Activated T-cell treated with anti-CD3 and anti-CD28 coated beads, Interleukin-2, amount 50 U/mL, for 1 hour (primary cell): ENCODE data around the gene CHRNB1.

Experiments
- DNase-seq: peaks from one replicate; pipeline ENCODE4 v3.0.0-alpha.2; 2020

Gene CHRNB1

DNA sequence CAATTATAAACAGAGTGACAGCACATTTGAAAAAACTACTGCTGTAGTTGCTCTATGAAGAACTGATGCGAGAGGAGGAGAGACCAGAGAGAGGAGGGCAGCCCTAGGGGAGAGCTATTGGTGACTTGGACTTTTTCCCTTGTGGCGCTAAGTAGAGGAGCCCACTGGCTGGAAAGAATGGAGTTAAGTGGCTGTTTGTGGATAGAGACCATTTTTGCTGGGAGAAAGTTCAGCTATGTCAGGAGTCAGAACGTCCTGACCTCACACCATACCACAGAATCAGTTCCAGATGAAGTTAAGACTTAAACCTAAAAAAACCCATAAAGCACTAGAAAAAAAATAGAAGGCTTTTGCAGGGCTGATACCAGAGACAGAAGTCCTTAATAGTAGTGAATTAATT is 41.3 kb downstream of the CHRNB1 start:
- no peak for DNase-seq

DNA sequence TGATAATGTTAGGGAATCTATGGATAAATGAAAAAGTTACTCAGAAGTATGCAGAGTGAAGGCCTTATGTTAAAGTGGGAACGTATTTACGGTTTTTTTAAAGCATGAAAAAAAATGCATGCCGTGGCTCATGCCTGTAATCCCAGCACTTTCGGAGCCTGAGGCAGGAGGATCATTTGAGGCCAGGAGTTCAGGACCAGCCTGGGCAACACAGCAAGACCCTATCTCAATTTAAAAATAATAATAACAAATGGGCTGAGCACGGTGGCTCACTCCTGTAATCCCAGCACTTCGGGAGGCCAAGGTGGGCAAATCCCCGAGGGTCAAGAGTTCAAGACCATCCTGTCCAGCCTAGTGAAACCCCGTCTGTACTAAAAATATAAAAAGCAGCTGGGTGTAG is 45.3 kb downstream of the CHRNB1 start:
- DNase-seq, result no peak

DNA sequence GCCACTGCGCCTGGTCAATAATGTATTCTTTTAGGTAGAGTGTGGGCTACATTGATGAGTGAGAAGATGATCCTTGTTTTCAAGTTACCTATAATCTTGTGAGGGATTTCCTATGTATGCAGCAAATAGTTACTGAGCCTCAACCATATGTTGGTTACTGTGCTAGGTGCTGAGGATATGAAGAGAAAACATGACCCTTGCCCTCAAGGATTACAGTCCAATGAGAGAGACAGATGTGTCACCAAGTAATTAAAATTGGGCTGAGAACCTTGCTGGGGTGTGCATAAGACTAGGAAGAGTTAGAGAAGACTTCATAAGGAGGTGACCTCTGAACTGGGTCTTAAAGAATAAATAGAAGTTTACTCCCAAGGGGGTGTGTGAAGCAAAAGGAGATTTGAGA is 46.7 kb downstream of the CHRNB1 start:
- DNase-seq, result no peak

DNA sequence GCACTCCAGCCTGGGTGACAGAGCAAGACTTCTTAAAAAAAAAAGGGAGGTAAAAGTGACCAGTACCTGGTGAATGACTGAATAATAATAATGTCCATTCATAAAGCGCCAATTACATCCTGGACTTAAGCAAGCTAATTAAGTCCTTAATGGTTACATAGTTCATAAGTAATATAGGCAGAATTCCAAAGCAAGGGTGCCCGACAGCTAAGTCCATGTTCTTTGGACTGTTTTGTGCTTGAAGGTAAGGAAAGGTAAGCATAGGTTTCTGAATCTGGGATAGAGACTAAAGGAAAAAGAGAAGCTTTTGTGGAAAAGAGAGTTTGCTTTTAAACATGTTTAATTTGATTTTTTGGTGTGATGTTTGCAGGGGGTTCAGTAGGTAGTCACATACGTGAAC is 49.1 kb downstream of the CHRNB1 start:
- no peak for DNase-seq

DNA sequence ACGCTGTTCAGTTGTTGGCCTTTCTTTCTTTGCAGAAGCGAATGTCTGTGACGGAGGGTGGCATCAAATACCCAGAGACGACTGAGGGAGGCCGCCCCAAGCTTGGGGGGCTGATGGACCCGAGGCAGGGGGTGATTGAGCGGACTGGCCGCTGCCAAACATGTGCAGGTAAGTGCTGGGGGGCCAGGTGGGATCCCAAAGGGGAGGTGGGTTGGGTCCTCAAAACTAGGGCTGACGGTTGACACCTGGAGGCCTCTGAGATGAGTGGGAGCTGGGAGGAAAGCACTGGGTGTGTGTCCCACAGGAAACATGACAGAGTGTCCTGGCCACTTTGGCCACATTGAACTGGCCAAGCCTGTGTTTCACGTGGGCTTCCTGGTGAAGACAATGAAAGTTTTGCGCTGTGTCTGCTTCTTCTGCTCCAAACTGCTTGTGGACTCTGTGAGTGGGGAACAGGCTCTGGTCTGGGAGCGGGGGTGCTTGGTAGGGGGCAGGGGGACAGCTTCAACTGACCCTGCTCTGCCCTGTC is 51.1 kb downstream of the CHRNB1 start:
- no peak for DNase-seq

DNA sequence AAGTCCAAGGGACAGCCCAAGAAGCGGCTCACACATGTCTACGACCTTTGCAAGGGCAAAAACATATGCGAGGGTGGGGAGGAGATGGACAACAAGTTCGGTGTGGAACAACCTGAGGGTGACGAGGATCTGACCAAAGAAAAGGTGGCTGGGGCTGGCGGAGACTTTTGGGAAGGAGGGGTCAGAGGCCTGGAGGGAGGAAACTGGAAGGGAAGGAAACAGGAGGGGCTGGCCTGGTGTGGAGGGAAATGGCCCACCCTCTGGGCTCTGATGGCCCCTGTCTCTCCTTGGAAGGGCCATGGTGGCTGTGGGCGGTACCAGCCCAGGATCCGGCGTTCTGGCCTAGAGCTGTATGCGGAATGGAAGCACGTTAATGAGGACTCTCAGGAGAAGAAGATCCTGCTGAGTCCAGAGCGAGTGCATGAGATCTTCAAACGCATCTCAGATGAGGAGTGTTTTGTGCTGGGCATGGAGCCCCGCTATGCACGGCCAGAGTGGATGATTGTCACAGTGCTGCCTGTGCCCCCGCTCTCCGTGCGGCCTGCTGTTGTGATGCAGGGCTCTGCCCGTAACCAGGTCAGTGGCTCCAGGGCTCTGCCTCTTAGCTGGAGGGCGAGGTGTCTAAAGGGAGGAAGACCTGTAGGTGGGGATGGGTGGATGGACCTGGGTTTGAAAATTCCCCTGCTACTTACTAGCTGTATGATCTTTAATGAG is 51.8 kb downstream of the CHRNB1 start:
- no peak for DNase-seq

DNA sequence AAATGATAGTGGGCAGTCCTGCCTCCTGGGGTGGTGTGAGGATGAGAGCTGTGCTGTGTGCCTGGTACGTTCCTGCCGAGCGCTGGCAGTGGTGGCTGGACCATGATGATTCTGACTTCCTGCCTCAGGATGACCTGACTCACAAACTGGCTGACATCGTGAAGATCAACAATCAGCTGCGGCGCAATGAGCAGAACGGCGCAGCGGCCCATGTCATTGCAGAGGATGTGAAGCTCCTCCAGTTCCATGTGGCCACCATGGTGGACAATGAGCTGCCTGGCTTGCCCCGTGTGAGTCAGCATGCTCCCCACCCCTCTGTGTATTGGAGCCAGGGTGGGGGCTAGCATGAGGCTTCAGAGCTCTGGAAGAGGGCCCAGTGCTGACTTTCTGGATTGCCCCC is 52.4 kb downstream of the CHRNB1 start:
- no peak for DNase-seq

DNA sequence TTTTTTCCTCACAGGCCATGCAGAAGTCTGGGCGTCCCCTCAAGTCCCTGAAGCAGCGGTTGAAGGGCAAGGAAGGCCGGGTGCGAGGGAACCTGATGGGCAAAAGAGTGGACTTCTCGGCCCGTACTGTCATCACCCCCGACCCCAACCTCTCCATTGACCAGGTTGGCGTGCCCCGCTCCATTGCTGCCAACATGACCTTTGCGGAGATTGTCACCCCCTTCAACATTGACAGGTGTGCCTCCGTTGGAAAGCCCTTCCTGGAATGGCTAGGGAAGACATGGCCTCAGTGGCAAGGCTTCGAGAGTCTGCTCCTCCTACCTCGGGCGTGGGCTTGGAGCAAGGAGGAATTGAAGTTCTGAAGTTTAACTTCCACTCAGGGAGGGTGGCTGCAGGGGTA is 52.8 kb downstream of the CHRNB1 start:
- DNase-seq, result no peak

DNA sequence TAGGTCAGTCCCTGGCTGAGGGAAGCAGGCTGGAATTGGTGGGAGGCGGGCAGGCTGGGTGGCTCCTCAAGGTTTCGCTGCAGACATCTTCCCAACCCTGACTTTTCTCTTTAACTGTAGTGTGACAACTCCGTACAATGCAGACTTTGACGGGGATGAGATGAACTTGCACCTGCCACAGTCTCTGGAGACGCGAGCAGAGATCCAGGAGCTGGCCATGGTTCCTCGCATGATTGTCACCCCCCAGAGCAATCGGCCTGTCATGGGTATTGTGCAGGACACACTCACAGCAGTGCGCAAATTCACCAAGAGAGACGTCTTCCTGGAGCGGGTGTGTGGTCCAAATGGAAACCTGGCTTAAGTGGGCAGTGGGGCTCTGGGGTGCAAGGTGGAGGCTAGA is 54.3 kb downstream of the CHRNB1 start:
- no peak for DNase-seq

DNA sequence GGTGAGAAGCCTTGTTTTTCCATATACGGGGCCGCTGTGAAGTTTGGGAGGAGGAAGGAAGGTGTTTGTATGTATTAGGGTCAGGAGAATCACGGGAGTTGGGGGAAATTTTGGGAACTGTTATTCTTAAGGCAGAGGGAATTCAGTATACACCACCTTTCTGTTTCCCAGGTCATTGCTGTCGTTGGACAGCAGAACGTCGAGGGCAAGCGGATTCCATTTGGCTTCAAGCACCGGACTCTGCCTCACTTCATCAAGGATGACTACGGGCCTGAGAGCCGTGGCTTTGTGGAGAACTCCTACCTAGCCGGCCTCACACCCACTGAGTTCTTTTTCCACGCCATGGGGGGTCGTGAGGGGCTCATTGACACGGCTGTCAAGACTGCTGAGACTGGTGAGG is 56.9 kb downstream of the CHRNB1 start:
- no peak for DNase-seq

DNA sequence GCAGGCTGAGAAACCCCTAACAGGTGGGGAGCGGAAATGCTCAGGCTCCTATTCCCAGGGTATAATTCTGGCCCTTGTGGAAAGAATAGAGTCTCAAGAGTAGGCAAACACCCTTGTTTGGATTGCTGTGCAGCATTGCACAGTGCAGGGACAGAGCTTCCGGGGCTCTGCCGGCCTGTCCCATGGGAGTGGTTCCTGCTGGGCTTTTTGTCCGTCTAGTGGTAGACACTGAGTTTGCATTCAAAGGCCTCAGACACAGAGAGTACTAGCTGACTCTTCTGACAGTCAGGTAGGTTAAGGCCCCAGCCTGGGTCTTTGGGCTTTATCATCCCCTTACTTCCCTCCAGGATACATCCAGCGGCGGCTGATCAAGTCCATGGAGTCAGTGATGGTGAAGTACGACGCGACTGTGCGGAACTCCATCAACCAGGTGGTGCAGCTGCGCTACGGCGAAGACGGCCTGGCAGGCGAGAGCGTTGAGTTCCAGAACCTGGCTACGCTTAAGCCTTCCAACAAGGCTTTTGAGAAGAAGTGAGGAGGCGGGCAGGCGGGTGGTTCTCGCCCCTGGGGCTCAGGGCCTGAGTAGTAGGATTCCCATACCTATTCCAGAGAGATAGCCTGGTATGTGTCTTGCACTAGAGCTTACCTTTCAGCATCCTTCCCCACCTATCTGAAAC is 57.4 kb downstream of the CHRNB1 start:
- no peak for DNase-seq

DNA sequence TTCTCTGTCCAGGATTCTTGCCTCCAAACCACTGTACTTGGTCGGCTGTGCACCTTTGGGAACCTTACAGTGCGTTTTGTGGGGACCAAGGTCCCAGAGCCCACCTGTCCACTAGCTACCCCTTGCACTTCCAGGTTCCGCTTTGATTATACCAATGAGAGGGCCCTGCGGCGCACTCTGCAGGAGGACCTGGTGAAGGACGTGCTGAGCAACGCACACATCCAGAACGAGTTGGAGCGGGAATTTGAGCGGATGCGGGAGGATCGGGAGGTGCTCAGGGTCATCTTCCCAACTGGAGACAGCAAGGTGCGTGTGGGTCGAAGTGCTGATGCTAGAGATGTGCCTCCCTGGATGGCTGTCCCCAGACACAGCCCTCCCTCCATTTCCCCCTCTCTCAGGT is 58.1 kb downstream of the CHRNB1 start:
- DNase-seq, result no peak

DNA sequence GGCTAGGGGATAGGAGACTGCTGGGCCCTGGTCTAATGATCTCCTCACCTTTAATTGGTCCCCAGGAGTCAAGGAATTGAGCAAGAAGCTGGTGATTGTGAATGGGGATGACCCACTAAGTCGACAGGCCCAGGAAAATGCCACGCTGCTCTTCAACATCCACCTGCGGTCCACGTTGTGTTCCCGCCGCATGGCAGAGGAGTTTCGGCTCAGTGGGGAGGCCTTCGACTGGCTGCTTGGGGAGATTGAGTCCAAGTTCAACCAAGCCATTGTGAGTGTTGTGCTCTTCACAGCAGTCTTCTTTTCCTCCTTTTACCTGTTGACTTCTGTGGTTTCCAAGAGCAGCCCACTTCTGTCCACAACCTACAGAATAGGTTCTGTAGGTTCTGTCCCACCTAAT is 58.7 kb downstream of the CHRNB1 start:
- no peak for DNase-seq
